ENCODE measurements around the gene DVL3.

Gene DVL3

GRCh38 chr3:184142199-184142598 lies 13.0 kb upstream of the DVL3 start:
- TF ChIP-seq POLR2AphosphoS5 (IDR thresholded peaks at IDR 0.05; ENCODE audit: low read depth, low read length) (no peak), SIN3A (IDR thresholded peaks at IDR 0.05; ENCODE audit: borderline replicate concordance, insufficient read depth, low read length) (no peak), TAF1 (IDR thresholded peaks at IDR 0.05; ENCODE audit: borderline replicate concordance, insufficient read depth, low read length) (no peak), REST (IDR thresholded peaks at IDR 0.05; ENCODE audit: insufficient read depth in 1 of 2, low read depth in 2 of 2, low read length in 2 of 2) (no peak), FOXP2 (optimal IDR thresholded peaks at IDR 0.05; ENCODE audit: borderline replicate concordance, extremely low read depth, extremely low read length, insufficient read depth) (no peak)

- no peak for TF ChIP-seq TAF1 (IDR thresholded peaks at IDR 0.05; ENCODE audit: borderline replicate concordance, insufficient read depth, low read length)
- no peak for TF ChIP-seq SIN3A (IDR thresholded peaks at IDR 0.05; ENCODE audit: borderline replicate concordance, insufficient read depth, low read length)
- no peak for TF ChIP-seq REST (IDR thresholded peaks at IDR 0.05; ENCODE audit: insufficient read depth in 1 of 2, low read depth in 2 of 2, low read length in 2 of 2)
- TF ChIP-seq FOXP2 (optimal IDR thresholded peaks at IDR 0.05; ENCODE audit: borderline replicate concordance, extremely low read depth, extremely low read length, insufficient read depth), result no peak
These were observed 11.8 kb upstream of the DVL3 start for GRCh38 chr3:184143327-184143726.

- no peak for TF ChIP-seq POLR2AphosphoS5 (IDR thresholded peaks at IDR 0.05; ENCODE audit: low read depth, low read length)
- no peak for TF ChIP-seq FOXP2 (optimal IDR thresholded peaks at IDR 0.05; ENCODE audit: borderline replicate concordance, extremely low read depth, extremely low read length, insufficient read depth)
- no peak for TF ChIP-seq TAF1 (IDR thresholded peaks at IDR 0.05; ENCODE audit: borderline replicate concordance, insufficient read depth, low read length)
- TF ChIP-seq REST (IDR thresholded peaks at IDR 0.05; ENCODE audit: insufficient read depth in 1 of 2, low read depth in 2 of 2, low read length in 2 of 2), result no peak
- TF ChIP-seq SIN3A (IDR thresholded peaks at IDR 0.05; ENCODE audit: borderline replicate concordance, insufficient read depth, low read length), result no peak
These were observed 10.7 kb upstream of the DVL3 start for GRCh38 chr3:184144505-184144904.

GRCh38 chr3:184145111-184145524 lies 10.1 kb upstream of the DVL3 start:
- TF ChIP-seq TAF1 (IDR thresholded peaks at IDR 0.05; ENCODE audit: borderline replicate concordance, insufficient read depth, low read length), result no peak
- no peak for TF ChIP-seq POLR2AphosphoS5 (IDR thresholded peaks at IDR 0.05; ENCODE audit: low read depth, low read length)

- TF ChIP-seq SIN3A (IDR thresholded peaks at IDR 0.05; ENCODE audit: borderline replicate concordance, insufficient read depth, low read length) (no peak), REST (IDR thresholded peaks at IDR 0.05; ENCODE audit: insufficient read depth in 1 of 2, low read depth in 2 of 2, low read length in 2 of 2) (no peak), TAF1 (IDR thresholded peaks at IDR 0.05; ENCODE audit: borderline replicate concordance, insufficient read depth, low read length) (no peak), POLR2AphosphoS5 (IDR thresholded peaks at IDR 0.05; ENCODE audit: low read depth, low read length) (no peak), FOXP2 (optimal IDR thresholded peaks at IDR 0.05; ENCODE audit: borderline replicate concordance, extremely low read depth, extremely low read length, insufficient read depth) (no peak)
These were observed 9.4 kb upstream of the DVL3 start for GRCh38 chr3:184145751-184146270.

Measured in PFSK-1 (cell line).